Effector CD4-positive, alpha-beta T cell (primary cell): Measurements from ENCODE around the gene SLC11A1.

ENCODE experiments used
- DNase-seq: peaks from one replicate; pipeline ENCODE4 v3.0.0-alpha.2; 2020
- total RNA-seq: gene quantifications from one replicate; lab custom pipeline; 2026; lab: John Stamatoyannopoulos, UW

The SLC11A1 gene
- 1.3 reads per million for total RNA-seq

GRCh38 chr2:218381916-218382366, at the start of gene SLC11A1:
SLC11A1 (plus strand) TSS chr2:218382273; CDS start chr2:218382369, 96 bp downstream.
- DNase-seq: no peak

GRCh38 chr2:218332288-218332687, 49.8 kb upstream of the SLC11A1 start:
- no peak for DNase-seq

- no peak for DNase-seq
Measured at GRCh38 chr2:218332920-218333645, 49.0 kb upstream of the SLC11A1 start.

GRCh38 chr2:218334531-218334930, 47.5 kb upstream of the SLC11A1 start:
- DNase-seq: no peak

- DNase-seq: no peak
Measured at GRCh38 chr2:218340656-218341055, 41.4 kb upstream of the SLC11A1 start.

- DNase-seq: no peak
Measured at GRCh38 chr2:218341381-218341780, 40.7 kb upstream of the SLC11A1 start.

- no peak for DNase-seq
Measured at GRCh38 chr2:218342837-218343236, 39.2 kb upstream of the SLC11A1 start.

- DNase-seq: no peak
Measured at GRCh38 chr2:218343591-218343990, 38.5 kb upstream of the SLC11A1 start.

- no peak for DNase-seq
Measured at GRCh38 chr2:218344090-218344754, 37.9 kb upstream of the SLC11A1 start.

- no peak for DNase-seq
Measured at GRCh38 chr2:218344755-218345417, 37.2 kb upstream of the SLC11A1 start.

- DNase-seq: no peak
Measured at GRCh38 chr2:218345491-218346236, 36.4 kb upstream of the SLC11A1 start.

GRCh38 chr2:218347172-218347571, 34.9 kb upstream of the SLC11A1 start:
- no peak for DNase-seq

GRCh38 chr2:218354045-218354444, 28.0 kb upstream of the SLC11A1 start:
- no peak for DNase-seq

- no peak for DNase-seq
Measured at GRCh38 chr2:218354850-218355443, 27.1 kb upstream of the SLC11A1 start.

- DNase-seq: no peak
Measured at GRCh38 chr2:218357236-218358177, 24.6 kb upstream of the SLC11A1 start.

- DNase-seq: no peak
Measured at GRCh38 chr2:218360453-218360852, 21.6 kb upstream of the SLC11A1 start.

- no peak for DNase-seq
Measured at GRCh38 chr2:218362606-218363005, 19.5 kb upstream of the SLC11A1 start.

- no peak for DNase-seq
Measured at GRCh38 chr2:218363736-218364135, 18.3 kb upstream of the SLC11A1 start.

GRCh38 chr2:218364196-218364595, 17.9 kb upstream of the SLC11A1 start:
- no peak for DNase-seq

GRCh38 chr2:218366621-218367414, 15.3 kb upstream of the SLC11A1 start:
- no peak for DNase-seq
